Activated naive CD4-positive, alpha-beta T cell treated with anti-CD3 and anti-CD28 coated beads for 36 hours (primary cell): ENCODE results near the gene TMEM151A. TPM values are rescaled to one million over a fixed set of nuclear protein-coding genes. Genes with fewer than 3 reads are reported as not detected.

Experiments used
- total RNA-seq, 2 experiments: library from RNA; stranded (reverse); gene quantifications; one replicate each; pipeline ENCODE4 v1.2.3, GENCODE V29; 2021

Gene TMEM151A
- total RNA-seq, 2 experiments from 2014 or later = not detected

Other genes starting within 250 kb of the TMEM151A start
- under 1 TPM in 1 of 2 experiments, not detected in 1; 0.17 TPM for gene GAL3ST3, start 242.7 kb upstream of the TMEM151A start, total RNA-seq
- gene SF3B2, start 239.5 kb upstream of the TMEM151A start, total RNA-seq = 100 to 1,000 TPM; 319 to 321 TPM
- gene PACS1, start 221.6 kb upstream of the TMEM151A start, total RNA-seq = 10 to 100 TPM; 77.8 to 80.7 TPM
- gene KLC2, start 34.2 kb upstream of the TMEM151A start, total RNA-seq = 10 to 100 TPM; 36.9 to 41.7 TPM
- 100 to 1,000 TPM; 112 to 115 TPM for gene RAB1B, start 23.3 kb upstream of the TMEM151A start, total RNA-seq
- 1 to 10 TPM; 1.2 to 1.6 TPM for gene CNIH2, start 13.7 kb upstream of the TMEM151A start, total RNA-seq
- gene YIF1A, start 2.8 kb upstream of the TMEM151A start, total RNA-seq = 10 to 100 TPM; 45.9 to 49.7 TPM
- gene CD248, start 25.1 kb downstream of the TMEM151A start, total RNA-seq = under 1 TPM; 0.15 to 0.26 TPM
- gene RIN1, start 44.5 kb downstream of the TMEM151A start, total RNA-seq = 1 to 10 TPM; 2.0 to 2.6 TPM
- gene BRMS1, start 53.2 kb downstream of the TMEM151A start, total RNA-seq = 10 to 100 TPM; 24.0 to 25.3 TPM
- 1 to 10 TPM; 5.4 to 5.8 TPM for gene B4GAT1, start 55.7 kb downstream of the TMEM151A start, total RNA-seq
- gene SLC29A2, start 79.9 kb downstream of the TMEM151A start, total RNA-seq = 1 to 10 TPM; 6.6 to 7.4 TPM
- not detected for gene NPAS4, start 129.1 kb downstream of the TMEM151A start, total RNA-seq
- gene MRPL11, start 147.0 kb downstream of the TMEM151A start, total RNA-seq = 100 to 1,000 TPM; 143 to 144 TPM
- gene PELI3, start 175.0 kb downstream of the TMEM151A start, total RNA-seq = 1 to 10 TPM; 2.3 to 2.4 TPM
- gene DPP3, start 188.5 kb downstream of the TMEM151A start, total RNA-seq = 10 to 100 TPM; 73.8 to 80.1 TPM
- gene BBS1, start 218.7 kb downstream of the TMEM151A start, total RNA-seq = 10 to 100 TPM; 10.1 to 10.9 TPM